Neural cell (in vitro differentiated cells): Measurements from ENCODE around the gene TBC1D9B. TPM values are rescaled to one million over a fixed set of nuclear protein-coding genes. Genes with fewer than 3 reads are reported as not detected.

Experiments used
- H2AFZ ChIP-seq: fragments of 200-600, 300-800 bp; sonication (generic), shearing (Covaris generic); 2 replicates; pipeline ENCODE4 v1.6.0; 2014; ENCODE audit warnings: low read depth, mild to moderate bottlenecking, antibody characterized with exemption, low read length, moderate library complexity
- H3F3A ChIP-seq: fragments of 200-600 bp; shearing (Covaris generic); 2 replicates; pipeline ENCODE4 v1.6.1; 2016; ENCODE audit warnings: mild to moderate bottlenecking, moderate library complexity, mixed read lengths, antibody characterized with exemption, low read length; ENCODE audit not compliant: insufficient read depth, poor library complexity, severe bottlenecking
- H3K27ac ChIP-seq: fragments of 200-600, 300-800 bp; sonication (generic), shearing (Covaris generic); 2 replicates; pipeline ENCODE4 v1.5.1; 2014; ENCODE audit warnings: mild to moderate bottlenecking, low read length, moderate library complexity
- H3K27me3 ChIP-seq: fragments of 300-800, 200-600 bp; sonication (generic), shearing (Covaris generic); 2 replicates; pipeline ENCODE4 v1.6.0; 2014; ENCODE audit warnings: mild to moderate bottlenecking, low read depth, low read length, moderate library complexity; ENCODE audit not compliant: insufficient read depth
- H3K36me3 ChIP-seq: fragments of 300-800, 200-600 bp; sonication (generic), shearing (Covaris generic); 2 replicates; pipeline ENCODE4 v1.5.1; 2014; ENCODE audit warnings: mild to moderate bottlenecking, antibody characterized with exemption, low read length, moderate library complexity; ENCODE audit not compliant: insufficient read depth
- H3K4me2 ChIP-seq: fragments of 300-800, 200-600 bp; sonication (generic), shearing (Covaris generic); 2 replicates; pipeline ENCODE4 v1.6.0; 2014; ENCODE audit warnings: mild to moderate bottlenecking, low read length
- H3K4me3 ChIP-seq: fragments of 300-800, 200-600 bp; sonication (generic), shearing (Covaris generic); 2 replicates; pipeline ENCODE4 v1.5.1; 2014; ENCODE audit warnings: mild to moderate bottlenecking, low read length, moderate library complexity
- H3K79me2 ChIP-seq: fragments of 200-600 bp; shearing (Covaris generic); replicated peaks from 2 replicates; pipeline ENCODE4 v1.6.0; 2014; ENCODE audit warnings: mild to moderate bottlenecking, low read length, moderate library complexity; ENCODE audit not compliant: insufficient read depth
- H3K9ac ChIP-seq: fragments of 300-800, 200-600 bp; sonication (generic), shearing (Covaris generic); 2 replicates; pipeline ENCODE4 v1.6.1; 2016; ENCODE audit warnings: mild to moderate bottlenecking, low read length, mixed read lengths
- H3K9me2 ChIP-seq: fragments of 200-600 bp; shearing (Covaris generic); 2 replicates; pipeline ENCODE4 v1.6.1; 2016; ENCODE audit warnings: mild to moderate bottlenecking, low read length, mixed read lengths; ENCODE audit not compliant: insufficient read depth
- H3K9me3 ChIP-seq: fragments of 200-600, 300-800 bp; sonication (generic), shearing (Covaris generic); 2 replicates; pipeline ENCODE4 v1.6.1; 2016; ENCODE audit warnings: mild to moderate bottlenecking, mixed run types, low read length, moderate library complexity, mixed read lengths
- H4K20me1 ChIP-seq: fragments of 200-600 bp; shearing (Covaris generic); 2 replicates; pipeline ENCODE4 v1.6.1; 2016; ENCODE audit warnings: mild to moderate bottlenecking, mixed run types; ENCODE audit not compliant: insufficient read depth
- EP300 ChIP-seq: fragments of 450-650 bp; conservative IDR thresholded peaks from 2 replicates; pipeline ENCODE4 v1.6.1; 2014; ENCODE audit warnings: antibody characterized with exemption, mild to moderate bottlenecking, moderate library complexity; ENCODE audit not compliant: poor library complexity, severe bottlenecking
- EZH2 ChIP-seq: fragments of 200-600, 300-800 bp; shearing (Covaris generic), sonication (generic); IDR thresholded peaks from 2 replicates; pipeline ENCODE4 v1.6.1; 2014; ENCODE audit warnings: antibody characterized with exemption, low read length, borderline replicate concordance, mild to moderate bottlenecking; ENCODE audit not compliant: insufficient read depth, poor library complexity, severe bottlenecking
- MXI1 ChIP-seq: fragments of 450-650 bp; conservative IDR thresholded peaks from 2 replicates; pipeline ENCODE4 v1.6.1; 2014; ENCODE audit warnings: antibody characterized with exemption, mild to moderate bottlenecking; ENCODE audit not compliant: poor library complexity, severe bottlenecking
- POLR2AphosphoS5 ChIP-seq: IDR thresholded peaks from 2 replicates; pipeline ENCODE4 v1.6.1; 2012
- RAD21 ChIP-seq: fragments of 450-650 bp; conservative IDR thresholded peaks from 2 replicates; pipeline ENCODE4 v1.6.1; 2014; ENCODE audit warnings: antibody characterized with exemption, mild to moderate bottlenecking, moderate library complexity
- SMC3 ChIP-seq: fragments of 450-650 bp; conservative IDR thresholded peaks from 2 replicates; pipeline ENCODE4 v1.6.1; 2014; ENCODE audit warnings: antibody characterized with exemption, mild to moderate bottlenecking, moderate library complexity; ENCODE audit not compliant: poor library complexity
- TAF1 ChIP-seq: IDR thresholded peaks from 2 replicates; pipeline ENCODE4 v1.6.1; 2012; ENCODE audit warnings: low read depth
- polyA plus RNA-seq: library from polyadenylated mRNA; depleted of rRNA; stranded (reverse); fragments of >200 nt; gene quantifications from 2 replicates; pipeline ENCODE4 v1.2.3, GENCODE V29; 2014
- TF ChIP-seq, protein P1 (sequence below): fragments of 450-650 bp; IDR thresholded peaks from 2 replicates; pipeline ENCODE4 v1.5.1; 2014; ENCODE audit warnings: antibody characterized with exemption, mild to moderate bottlenecking, moderate library complexity; ENCODE audit not compliant: poor library complexity, severe bottlenecking
- TF ChIP-seq, protein P2 (sequence below): IDR thresholded peaks from 2 replicates; pipeline ENCODE4 v1.6.1; 2012; ENCODE audit warnings: borderline replicate concordance

TBC1D9B gene
- polyA plus RNA-seq, 1 donor from 2014 or later, result 50.7 TPM

DNA sequence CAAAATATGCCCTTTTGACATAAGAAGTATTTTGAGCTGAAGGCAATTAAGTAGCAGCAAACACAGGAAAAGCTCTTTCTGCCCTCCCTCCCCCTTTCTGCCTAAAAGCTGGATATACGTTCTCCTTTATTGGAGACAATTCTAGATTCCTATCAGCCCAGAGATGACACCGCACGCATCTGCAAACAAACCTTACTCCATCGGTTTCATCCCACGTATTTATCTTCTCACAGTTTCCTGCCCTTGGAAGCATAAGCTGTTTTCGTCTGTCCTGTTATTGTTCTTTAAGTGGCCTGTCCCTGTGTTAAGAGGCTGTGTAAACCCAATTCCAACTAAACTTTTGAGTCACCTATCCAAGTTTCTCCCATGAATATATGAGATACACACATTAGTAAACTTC, 11.8 kb downstream of the TBC1D9B start:
- Histone ChIP-seq H3F3A (no peaks in the 10 kb centered on the region), H3K4me2 (no peak overlapping the region), H3K27ac (no peak overlapping the region), H4K20me1 (no peaks in the 10 kb centered on the region), H3K36me3 (no peaks in the 10 kb centered on the region), H3K27me3 (no peaks in the 10 kb centered on the region), H3K4me3 (no peak overlapping the region), H3K79me2 (no peaks in the 10 kb centered on the region), H2AFZ (no peak overlapping the region), H3K9me3 (no peaks in the 10 kb centered on the region), H3K9ac (no peak overlapping the region), H3K9me2 (no peaks in the 10 kb centered on the region)
- no peak for TF ChIP-seq SMC3
- TF ChIP-seq TAF1, result no peak
- TF ChIP-seq EP300, result no peak
- TF ChIP-seq MXI1, result no peak
- TF ChIP-seq POLR2AphosphoS5, result no peak

GRCh38 chr5:179893958-179894895, 13.5 kb downstream of the TBC1D9B start:
- no peak overlapping the region for H3K4me3 ChIP-seq
- no peak overlapping the region for H3K27ac ChIP-seq
- H3K9ac ChIP-seq, result no peak overlapping the region
- H3K79me2 ChIP-seq, result no peaks in the 10 kb centered on the region
- no peaks in the 10 kb centered on the region for H3K9me3 ChIP-seq
- TF ChIP-seq TAF1 (no peak), POLR2AphosphoS5 (no peak), EZH2 (no peak), RAD21 (no peak), EP300 (no peak), SMC3 (no peak), MXI1 (no peak)
- TF ChIP-seq, protein P1, sequence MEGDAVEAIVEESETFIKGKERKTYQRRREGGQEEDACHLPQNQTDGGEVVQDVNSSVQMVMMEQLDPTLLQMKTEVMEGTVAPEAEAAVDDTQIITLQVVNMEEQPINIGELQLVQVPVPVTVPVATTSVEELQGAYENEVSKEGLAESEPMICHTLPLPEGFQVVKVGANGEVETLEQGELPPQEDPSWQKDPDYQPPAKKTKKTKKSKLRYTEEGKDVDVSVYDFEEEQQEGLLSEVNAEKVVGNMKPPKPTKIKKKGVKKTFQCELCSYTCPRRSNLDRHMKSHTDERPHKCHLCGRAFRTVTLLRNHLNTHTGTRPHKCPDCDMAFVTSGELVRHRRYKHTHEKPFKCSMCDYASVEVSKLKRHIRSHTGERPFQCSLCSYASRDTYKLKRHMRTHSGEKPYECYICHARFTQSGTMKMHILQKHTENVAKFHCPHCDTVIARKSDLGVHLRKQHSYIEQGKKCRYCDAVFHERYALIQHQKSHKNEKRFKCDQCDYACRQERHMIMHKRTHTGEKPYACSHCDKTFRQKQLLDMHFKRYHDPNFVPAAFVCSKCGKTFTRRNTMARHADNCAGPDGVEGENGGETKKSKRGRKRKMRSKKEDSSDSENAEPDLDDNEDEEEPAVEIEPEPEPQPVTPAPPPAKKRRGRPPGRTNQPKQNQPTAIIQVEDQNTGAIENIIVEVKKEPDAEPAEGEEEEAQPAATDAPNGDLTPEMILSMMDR, result no peak
- TF ChIP-seq, protein P2, sequence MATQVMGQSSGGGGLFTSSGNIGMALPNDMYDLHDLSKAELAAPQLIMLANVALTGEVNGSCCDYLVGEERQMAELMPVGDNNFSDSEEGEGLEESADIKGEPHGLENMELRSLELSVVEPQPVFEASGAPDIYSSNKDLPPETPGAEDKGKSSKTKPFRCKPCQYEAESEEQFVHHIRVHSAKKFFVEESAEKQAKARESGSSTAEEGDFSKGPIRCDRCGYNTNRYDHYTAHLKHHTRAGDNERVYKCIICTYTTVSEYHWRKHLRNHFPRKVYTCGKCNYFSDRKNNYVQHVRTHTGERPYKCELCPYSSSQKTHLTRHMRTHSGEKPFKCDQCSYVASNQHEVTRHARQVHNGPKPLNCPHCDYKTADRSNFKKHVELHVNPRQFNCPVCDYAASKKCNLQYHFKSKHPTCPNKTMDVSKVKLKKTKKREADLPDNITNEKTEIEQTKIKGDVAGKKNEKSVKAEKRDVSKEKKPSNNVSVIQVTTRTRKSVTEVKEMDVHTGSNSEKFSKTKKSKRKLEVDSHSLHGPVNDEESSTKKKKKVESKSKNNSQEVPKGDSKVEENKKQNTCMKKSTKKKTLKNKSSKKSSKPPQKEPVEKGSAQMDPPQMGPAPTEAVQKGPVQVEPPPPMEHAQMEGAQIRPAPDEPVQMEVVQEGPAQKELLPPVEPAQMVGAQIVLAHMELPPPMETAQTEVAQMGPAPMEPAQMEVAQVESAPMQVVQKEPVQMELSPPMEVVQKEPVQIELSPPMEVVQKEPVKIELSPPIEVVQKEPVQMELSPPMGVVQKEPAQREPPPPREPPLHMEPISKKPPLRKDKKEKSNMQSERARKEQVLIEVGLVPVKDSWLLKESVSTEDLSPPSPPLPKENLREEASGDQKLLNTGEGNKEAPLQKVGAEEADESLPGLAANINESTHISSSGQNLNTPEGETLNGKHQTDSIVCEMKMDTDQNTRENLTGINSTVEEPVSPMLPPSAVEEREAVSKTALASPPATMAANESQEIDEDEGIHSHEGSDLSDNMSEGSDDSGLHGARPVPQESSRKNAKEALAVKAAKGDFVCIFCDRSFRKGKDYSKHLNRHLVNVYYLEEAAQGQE, result no peak
- H3F3A ChIP-seq, result no peaks in the 10 kb centered on the region
- H4K20me1 ChIP-seq, result no peaks in the 10 kb centered on the region
- H3K36me3 ChIP-seq, result no peaks in the 10 kb centered on the region
- no peaks in the 10 kb centered on the region for H3K27me3 ChIP-seq
- no peak overlapping the region for H2AFZ ChIP-seq
- no peaks in the 10 kb centered on the region for H3K9me2 ChIP-seq
- H3K4me2 ChIP-seq, result no peak overlapping the region
